ENCODE results near the gene RALY. TPM values are rescaled to one million over a fixed set of nuclear protein-coding genes. Genes with fewer than 3 reads are reported as not detected.

The RALY gene
- total RNA-seq, 6 donors from 2014 or later = 116 to 157 (median 147) TPM

DNA sequence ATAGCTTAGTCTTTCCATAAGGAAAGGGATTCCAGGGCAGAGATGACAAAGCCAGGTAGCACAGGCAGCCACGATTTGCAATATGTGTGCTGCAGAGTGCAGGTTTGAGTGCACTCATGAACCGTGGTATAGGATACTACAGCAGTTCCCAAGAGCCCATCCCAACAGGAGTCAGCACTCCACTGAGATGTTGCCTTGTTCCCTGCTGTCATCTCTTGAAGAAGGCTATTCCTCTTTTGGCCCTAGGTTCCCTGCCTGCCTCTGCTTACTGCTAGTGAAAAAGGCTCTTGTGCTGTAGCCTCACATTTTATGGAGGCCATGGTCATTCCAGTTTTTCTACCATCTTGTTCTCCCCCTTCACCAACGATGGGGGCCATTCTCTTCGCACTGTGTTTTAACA lies 40.2 kb downstream of the RALY start:
- no peaks in the 10 kb centered on the region for H3K27me3 ChIP-seq
- DNase-seq = no peak
- TF ChIP-seq POLR2AphosphoS5 (IDR thresholded peaks at IDR 0.05) = no peak
- no peak for TF ChIP-seq POLR2A (IDR thresholded peaks at IDR 0.05)
- H3K27ac ChIP-seq = no peak overlapping the region
- H3K4me3 ChIP-seq = no peak overlapping the region
- 78% methylated on average over 4 of the region's 4 CpGs for WGBS, 2 donors
- ATAC-seq (ENCODE audit: low FRiP score in 2 of 2) = no peak
- H3K36me3 ChIP-seq = peaks cover 3 to 34% (median 11%) of the 10 kb centered on the region in 4 donors
- H3K4me1 ChIP-seq = peaks cover 8 to 41% (median 29%) of the 10 kb centered on the region in 4 donors
- no peaks in the 10 kb centered on the region for H3K9me3 ChIP-seq

DNA sequence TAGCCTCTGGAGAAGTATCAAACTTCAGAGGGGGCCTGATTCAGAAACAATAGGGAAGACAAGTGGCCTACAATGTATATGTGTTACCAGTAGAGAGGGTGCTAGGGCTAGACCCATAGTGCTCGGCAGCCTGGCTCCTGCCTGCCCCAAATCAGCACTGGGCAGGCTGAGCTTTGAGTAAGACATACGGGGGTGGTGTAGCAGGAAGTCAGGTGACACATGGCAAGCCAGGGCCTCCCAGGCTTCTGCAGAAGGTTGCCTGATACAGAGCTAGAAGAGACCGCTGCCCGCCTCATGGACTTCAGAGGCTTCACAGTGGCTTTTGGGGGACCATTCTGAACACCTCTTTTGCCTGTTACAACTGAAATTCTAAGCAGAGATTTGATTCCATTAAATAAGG lies 43.4 kb downstream of the RALY start:
- WGBS, 2 donors = 72% methylated on average over 4 of the region's 4 CpGs; no CpG with 5 or more reads in 1 of the 2 donors
- DNase-seq (peak in 1 of 2 donors; percentile 27), ATAC-seq (ENCODE audit: low FRiP score in 2 of 2) (peak in 1 of 2 donors; percentile 22)
- Histone ChIP-seq H3K9me3 (no peaks in the 10 kb centered on the region), H3K36me3 (peaks cover 3 to 25% (median 8%) of the 10 kb centered on the region in 4 donors), H3K4me1 (peaks cover 22 to 57% (median 41%) of the 10 kb centered on the region in 4 donors), H3K27me3 (no peaks in the 10 kb centered on the region), H3K4me3 (no peak overlapping the region), H3K27ac (peak overlapping the region in 1 of 4 donors; percentile 39)
- TF ChIP-seq EP300 (IDR thresholded peaks at IDR 0.05) (no peak), POLR2A (IDR thresholded peaks at IDR 0.05) (no peak), POLR2AphosphoS5 (IDR thresholded peaks at IDR 0.05) (no peak)
- TF ChIP-seq, protein P1, sequence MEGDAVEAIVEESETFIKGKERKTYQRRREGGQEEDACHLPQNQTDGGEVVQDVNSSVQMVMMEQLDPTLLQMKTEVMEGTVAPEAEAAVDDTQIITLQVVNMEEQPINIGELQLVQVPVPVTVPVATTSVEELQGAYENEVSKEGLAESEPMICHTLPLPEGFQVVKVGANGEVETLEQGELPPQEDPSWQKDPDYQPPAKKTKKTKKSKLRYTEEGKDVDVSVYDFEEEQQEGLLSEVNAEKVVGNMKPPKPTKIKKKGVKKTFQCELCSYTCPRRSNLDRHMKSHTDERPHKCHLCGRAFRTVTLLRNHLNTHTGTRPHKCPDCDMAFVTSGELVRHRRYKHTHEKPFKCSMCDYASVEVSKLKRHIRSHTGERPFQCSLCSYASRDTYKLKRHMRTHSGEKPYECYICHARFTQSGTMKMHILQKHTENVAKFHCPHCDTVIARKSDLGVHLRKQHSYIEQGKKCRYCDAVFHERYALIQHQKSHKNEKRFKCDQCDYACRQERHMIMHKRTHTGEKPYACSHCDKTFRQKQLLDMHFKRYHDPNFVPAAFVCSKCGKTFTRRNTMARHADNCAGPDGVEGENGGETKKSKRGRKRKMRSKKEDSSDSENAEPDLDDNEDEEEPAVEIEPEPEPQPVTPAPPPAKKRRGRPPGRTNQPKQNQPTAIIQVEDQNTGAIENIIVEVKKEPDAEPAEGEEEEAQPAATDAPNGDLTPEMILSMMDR (IDR thresholded peaks at IDR 0.05) = no peak

DNA sequence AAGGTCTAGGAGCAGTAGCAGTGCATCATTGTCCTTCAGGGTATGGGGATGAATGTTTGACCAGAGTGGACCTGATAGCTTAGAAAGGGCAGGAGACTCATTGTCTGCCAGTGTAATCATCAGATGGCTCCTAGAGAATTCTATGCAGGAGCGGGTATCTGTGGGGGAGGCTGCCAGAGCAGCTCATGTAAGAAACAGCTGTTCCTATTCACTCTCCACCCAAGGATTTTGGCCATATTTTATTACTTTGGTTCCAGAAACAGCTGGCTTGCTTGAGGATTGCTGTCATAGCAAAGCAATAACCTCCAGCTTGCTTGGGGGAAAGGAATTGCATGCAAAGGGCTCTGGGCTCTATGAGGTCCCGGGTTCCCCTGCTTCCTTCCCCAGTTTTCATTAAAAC lies 44.1 kb downstream of the RALY start:
- Histone ChIP-seq H3K4me3 (no peak overlapping the region), H3K27me3 (no peaks in the 10 kb centered on the region), H3K4me1 (peaks cover 28 to 64% (median 44%) of the 10 kb centered on the region in 4 donors), H3K36me3 (peaks cover 2 to 18% (median 7%) of the 10 kb centered on the region in 4 donors), H3K9me3 (no peaks in the 10 kb centered on the region), H3K27ac (no peak overlapping the region)
- no peak for DNase-seq
- 69 to 91% methylated on average over 2 of the region's 2 CpGs for WGBS, 2 donors
- ATAC-seq (ENCODE audit: low FRiP score in 2 of 2) = peak; percentile 48 to 83
- TF ChIP-seq EP300 (IDR thresholded peaks at IDR 0.05) = no peak
- TF ChIP-seq, protein P1 (IDR thresholded peaks at IDR 0.05) = no peak
- no peak for TF ChIP-seq POLR2A (IDR thresholded peaks at IDR 0.05)

DNA sequence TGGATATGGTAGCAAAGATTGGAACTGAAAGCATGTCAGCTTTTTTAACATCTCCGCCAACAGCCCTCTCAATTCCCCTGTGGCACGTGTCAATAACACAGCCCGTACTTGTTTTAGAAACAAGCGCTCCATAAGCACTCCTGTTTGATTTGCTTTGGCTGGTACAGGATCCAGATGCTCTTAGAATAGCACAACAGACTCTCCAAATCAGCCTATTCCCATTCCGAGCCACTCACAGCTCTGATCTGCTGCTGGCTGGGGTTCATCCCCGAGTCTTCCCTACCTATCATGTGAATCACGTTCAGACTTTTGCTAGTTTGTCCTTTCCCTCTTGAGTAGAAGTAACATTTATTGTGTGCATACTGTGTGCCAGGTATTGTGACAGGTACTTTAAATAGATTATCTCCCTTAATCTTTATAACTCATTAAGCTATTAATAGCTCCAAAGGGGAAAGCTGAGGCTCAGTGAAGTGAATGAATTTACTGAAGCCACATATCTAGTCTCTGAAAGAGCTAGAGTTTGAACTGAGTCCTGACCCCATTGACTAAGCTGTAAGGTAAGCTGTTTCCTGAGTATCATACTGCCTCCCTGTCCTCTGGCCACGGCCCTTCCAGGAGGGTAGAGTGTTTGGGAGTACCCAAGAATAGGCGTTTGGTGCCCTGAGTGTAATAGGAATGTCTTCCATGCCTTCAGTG lies 46.7 kb downstream of the RALY start:
- 58 to 59% methylated on average over 7 to 9 of the region's 9 CpGs for WGBS, 2 donors
- ATAC-seq (ENCODE audit: low FRiP score in 2 of 2) (peak in 1 of 2 donors; percentile 65), DNase-seq (peak in 1 of 2 donors; percentile 38)
- Histone ChIP-seq H3K4me1 (peaks cover 42 to 86% (median 62%) of the 10 kb centered on the region in 4 donors), H3K27ac (no peak overlapping the region), H3K27me3 (no peaks in the 10 kb centered on the region), H3K9me3 (no peaks in the 10 kb centered on the region), H3K36me3 (no peaks in the 10 kb centered on the region), H3K4me3 (no peak overlapping the region)
- TF ChIP-seq EP300 (IDR thresholded peaks at IDR 0.05) = no peak
- TF ChIP-seq, protein P1 (IDR thresholded peaks at IDR 0.05) = no peak
- no peak for TF ChIP-seq POLR2AphosphoS5 (IDR thresholded peaks at IDR 0.05)
- TF ChIP-seq POLR2A (IDR thresholded peaks at IDR 0.05) = no peak

DNA sequence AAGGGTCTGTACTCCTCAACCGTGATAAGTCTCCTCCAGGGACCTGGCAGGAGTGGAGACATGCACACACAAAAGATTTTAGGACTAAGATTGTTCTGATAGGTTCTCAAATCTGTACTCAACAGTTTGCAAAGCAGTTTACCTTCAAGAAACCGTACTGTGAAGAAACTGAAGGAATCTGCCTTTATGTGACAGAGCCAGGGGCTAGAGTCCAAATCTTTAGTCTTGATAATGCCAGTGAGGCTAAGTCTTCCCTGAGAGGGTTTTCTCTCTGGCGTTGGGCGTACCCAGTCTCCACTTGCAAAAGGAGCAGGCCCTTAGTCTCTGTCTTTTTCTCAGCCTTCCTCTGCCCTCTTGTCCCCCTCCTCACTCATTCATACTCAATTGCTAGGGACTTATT lies 47.5 kb downstream of the RALY start:
- no peak for TF ChIP-seq POLR2AphosphoS5 (IDR thresholded peaks at IDR 0.05)
- no peak for TF ChIP-seq POLR2A (IDR thresholded peaks at IDR 0.05)
- TF ChIP-seq EP300 (IDR thresholded peaks at IDR 0.05) = no peak
- TF ChIP-seq, protein P1 (IDR thresholded peaks at IDR 0.05) = no peak
- Histone ChIP-seq H3K27me3 (no peaks in the 10 kb centered on the region), H3K36me3 (no peaks in the 10 kb centered on the region), H3K9me3 (no peaks in the 10 kb centered on the region), H3K4me3 (no peak overlapping the region), H3K27ac (no peak overlapping the region), H3K4me1 (peaks cover 49 to 86% (median 65%) of the 10 kb centered on the region in 4 donors)
- WGBS, 2 donors = 76 to 88% methylated on average over 4 of the region's 4 CpGs
- no peak for ATAC-seq (ENCODE audit: low FRiP score in 2 of 2)
- DNase-seq = no peak

All from upper lobe of left lung (tissue), 6 donors.